Measurements from ENCODE around the gene SPOP. TPM values are rescaled to one million over a fixed set of nuclear protein-coding genes. Genes with fewer than 3 reads are reported as not detected.

SPOP gene
- total and polyA plus RNA-seq, 9 of the 15 experiments (the other 6 are each of a cell fraction or from before 2014, with no cell fraction given): 34.2 to 65.9 (median 39.7) TPM

- TF ChIP-seq TSC22D4 (tag; IDR thresholded peaks at IDR 0.05) (no peak), CBFA2T3 (IDR thresholded peaks at IDR 0.05) (peak; percentile 79), DPF2 (IDR thresholded peaks at IDR 0.05) (peak; percentile 55; the same call in 1 of the 2 replicates), RCOR1 (IDR thresholded peaks at IDR 0.05; ENCODE audit: borderline replicate concordance in 1 of 2, low read depth in 2 of 2, low read length in 2 of 2) (peak in 1 of 2 experiments; percentile 89; a peak in 3 of 4 replicates), MECOM (CRISPR knock-in tag; IDR thresholded peaks at IDR 0.05) (0 out of 2 replicates have a peak, but pooled peaks have one; percentile 24), CEBPB (tag; IDR thresholded peaks at IDR 0.05) (peak; percentile 97), EGR1 (conservative IDR thresholded peaks at IDR 0.05) (no peak), ATF6 (CRISPR knock-in tag; IDR thresholded peaks at IDR 0.05) (no peak), CHD4 (IDR thresholded peaks at IDR 0.05; ENCODE audit: insufficient read depth, insufficient replicate concordance, low read depth, low read length, poor library complexity, severe bottlenecking) (no peak), GATAD2B (IDR thresholded peaks at IDR 0.05; ENCODE audit: borderline replicate concordance) (no peak), MCM2 (IDR thresholded peaks at IDR 0.05; ENCODE audit: low read depth) (no peak), SMARCE1 (IDR thresholded peaks at IDR 0.05) (peak; percentile 18; the same call in 1 of the 2 replicates), NR4A1 (CRISPR knock-in tag; IDR thresholded peaks at IDR 0.05) (no peak), NR4A1 (tag; IDR thresholded peaks at IDR 0.05) (no peak), HDAC2 (IDR thresholded peaks at IDR 0.05) (peak; percentile 83; the same call in 1 of the 2 replicates), KHSRP (IDR thresholded peaks at IDR 0.05) (no peak), THAP12 (CRISPR knock-in tag; IDR thresholded peaks at IDR 0.05) (no peak), SMARCA5 (IDR thresholded peaks at IDR 0.05) (0 out of 2 replicates have a peak, but pooled peaks have one; percentile 53), TCF7L2 (IDR thresholded peaks at IDR 0.05; ENCODE audit: low read depth, low read length) (no peak), ZNF407 (IDR thresholded peaks at IDR 0.05; ENCODE audit: low read depth) (no peak)
These were observed 100.3 kb downstream of the SPOP start (continued) for GRCh38 chr17:49577650-49577934.
